Fibroblast of skin of scalp (primary cell): ENCODE measurements around the gene DHX34.
"Not testable (repeated sequence)": the region's sequence is repeated elsewhere in the genome, so short reads cannot be mapped to it uniquely, and the experiment has no call there.

Experiments
- DNase-seq: peaks from one replicate; pipeline ENCODE4 v3.0.0-alpha.2; 2013

DHX34 gene

DNA sequence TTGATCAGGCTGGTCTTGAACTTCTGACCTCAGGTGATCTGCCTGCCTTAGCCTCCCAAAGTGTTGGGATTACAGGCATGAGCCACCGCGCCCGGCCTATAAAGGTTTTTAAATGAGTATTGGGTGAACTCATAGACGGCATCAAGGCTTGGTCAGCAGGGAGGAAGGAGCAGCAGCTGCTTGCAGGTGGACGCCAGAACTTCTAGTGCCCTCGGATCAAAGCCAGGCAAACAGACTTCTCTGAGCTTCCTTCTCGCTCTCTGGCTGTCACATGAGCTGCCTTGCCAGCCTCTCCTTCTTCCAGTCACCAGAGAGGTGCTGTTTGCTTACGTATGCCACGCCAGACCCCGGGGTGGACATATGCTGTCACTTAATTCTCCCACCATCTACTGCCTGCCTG is 16.3 kb downstream of the DHX34 start:
- DNase-seq = not testable (repeated sequence)

DNA sequence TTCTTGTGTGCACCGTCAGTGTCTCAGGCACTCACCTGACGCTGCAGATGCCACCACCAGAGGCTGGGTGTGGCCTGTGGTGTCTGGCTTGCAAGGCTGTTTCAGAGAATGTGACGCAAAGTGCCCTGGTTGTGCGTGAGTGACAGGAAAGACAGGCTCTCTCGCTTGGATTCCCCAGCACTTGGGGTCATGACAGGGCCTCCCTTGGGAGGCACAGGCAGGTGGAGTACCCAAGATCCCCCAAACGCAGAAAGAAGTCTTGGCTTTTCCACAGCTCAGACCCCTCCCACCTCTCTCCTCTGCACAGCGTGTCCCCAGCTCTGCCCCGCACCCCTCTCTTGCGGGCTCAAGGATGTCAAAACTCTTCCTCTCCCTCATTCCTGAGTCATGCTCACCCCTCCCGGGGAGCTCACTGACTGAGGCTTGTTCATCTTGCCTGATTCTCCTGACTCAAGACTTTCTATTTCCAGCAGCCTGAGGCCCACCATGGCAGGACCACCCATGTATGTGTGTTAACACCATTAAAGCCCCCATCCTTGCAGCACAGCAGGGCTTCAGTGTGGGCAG is 21.0 kb downstream of the DHX34 start:
- peak; percentile 90 for DNase-seq

DNA sequence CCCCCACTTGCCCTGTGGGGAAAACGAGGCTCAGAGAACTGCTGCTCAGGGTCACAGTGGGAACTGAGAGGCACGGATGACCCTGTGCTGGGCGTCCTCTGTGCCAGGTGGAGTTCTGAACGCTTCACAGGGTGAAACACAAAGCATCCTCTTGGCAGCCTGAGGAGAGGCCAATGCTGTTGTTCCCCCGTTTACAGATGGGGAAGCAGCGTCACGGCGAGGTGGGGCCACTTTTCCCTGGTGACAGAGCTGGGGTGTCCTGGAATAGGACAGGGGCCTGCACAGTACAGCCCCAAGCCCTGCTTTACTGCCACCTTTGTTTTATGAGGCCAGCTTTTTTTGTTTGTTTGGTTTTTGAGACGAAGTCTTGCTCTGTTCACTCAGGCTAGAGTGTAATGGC is 22.1 kb downstream of the DHX34 start:
- no peak for DNase-seq

DNA sequence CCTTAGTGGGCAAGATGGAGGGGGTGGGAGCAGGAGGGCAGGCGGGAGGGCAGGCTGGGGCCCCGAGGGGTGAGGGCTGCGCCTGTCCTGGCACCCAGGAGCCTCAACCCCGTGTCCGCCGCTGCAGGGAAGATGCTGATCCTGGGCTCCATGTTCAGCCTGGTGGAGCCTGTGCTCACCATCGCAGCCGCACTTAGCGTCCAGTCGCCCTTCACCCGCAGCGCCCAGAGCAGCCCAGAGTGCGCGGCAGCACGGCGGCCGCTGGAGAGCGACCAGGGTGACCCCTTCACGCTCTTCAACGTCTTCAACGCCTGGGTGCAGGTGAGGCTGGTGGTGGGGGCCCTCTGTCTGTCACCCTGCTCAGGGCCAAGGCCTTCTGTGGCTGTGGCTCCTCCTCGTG is 23.5 kb downstream of the DHX34 start:
- DNase-seq = no peak

DNA sequence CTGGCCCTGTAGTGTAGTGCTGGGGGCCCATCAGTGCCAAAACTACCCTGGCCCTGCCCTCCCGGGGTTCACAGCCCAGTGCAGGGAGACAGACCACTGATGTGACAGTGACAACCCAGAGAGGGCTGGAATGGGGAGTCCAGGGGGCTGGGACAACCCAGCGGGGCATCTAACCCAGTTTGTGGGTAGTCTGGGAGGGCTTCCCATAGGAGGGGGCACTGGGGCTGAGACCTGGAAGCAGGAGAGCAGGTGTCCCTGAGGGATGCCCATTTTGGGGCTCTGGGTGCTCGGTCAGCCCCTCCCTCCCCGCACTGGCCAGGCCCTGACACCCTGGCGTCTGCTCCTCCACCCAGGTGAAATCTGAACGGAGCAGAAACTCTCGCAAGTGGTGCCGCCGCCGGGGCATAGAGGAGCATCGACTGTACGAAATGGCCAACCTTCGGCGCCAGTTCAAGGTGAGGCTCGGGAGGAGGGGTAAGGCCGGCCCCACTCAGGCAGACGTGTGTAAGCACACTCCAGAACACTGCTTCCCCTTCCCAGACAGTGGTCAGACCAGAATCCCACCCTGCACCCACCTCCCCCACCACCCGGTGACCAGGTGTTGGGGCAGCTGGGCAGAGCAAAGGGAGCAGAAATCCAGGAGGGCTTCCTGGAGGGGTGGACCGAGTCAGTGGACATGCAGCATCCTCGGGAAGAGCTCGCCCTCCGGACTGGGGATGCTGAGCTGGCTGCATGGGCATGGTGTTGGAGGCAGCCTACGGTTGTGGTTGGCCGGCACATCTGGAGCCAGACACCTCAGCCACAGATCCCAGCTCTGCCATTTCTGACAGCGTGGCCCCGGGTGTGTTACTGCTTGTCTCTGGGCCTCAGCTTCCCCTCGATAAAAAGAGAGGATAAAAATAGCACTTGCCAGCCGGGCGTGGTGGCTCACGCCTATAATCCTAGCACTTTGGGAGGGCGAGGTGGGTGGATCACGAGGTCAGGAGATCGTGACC is 24.4 kb downstream of the DHX34 start:
- no peak for DNase-seq

DNA sequence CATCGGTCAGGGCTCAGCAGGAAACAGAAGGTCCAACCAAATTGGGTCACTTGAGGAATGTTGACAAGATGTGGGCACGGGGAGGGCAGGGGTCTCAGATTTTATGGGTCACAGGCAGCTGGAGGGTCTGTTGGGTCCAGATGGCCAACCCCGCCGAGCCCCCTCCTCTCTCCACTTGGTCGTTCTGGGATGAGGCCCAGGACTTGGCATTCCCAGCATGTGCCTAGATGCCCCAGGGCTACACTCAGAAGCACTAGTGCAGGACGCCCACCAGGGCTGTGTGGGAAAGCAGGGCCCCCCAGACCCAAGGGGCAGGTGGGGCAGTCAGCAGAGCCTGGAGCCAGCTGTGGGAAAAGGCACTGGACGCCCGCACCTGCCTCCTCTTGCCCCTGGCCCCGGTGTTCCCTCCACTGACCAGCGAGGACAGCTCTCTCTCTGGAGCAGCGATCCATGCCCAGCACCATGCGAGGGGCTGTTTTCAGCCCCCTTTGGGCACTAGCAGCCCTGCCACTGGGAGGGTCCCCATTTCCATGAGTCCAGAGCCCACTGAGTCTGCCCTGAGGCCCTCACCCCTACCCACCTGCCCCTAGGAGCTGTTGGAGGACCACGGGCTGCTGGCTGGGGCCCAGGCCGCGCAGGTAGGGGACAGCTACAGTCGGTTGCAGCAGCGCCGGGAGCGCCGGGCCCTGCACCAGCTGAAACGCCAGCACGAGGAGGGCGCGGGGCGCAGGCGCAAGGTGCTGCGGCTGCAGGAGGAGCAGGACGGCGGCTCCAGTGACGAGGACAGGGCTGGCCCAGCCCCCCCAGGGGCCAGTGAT is 26.0 kb downstream of the DHX34 start:
- DNase-seq = no peak

DNA sequence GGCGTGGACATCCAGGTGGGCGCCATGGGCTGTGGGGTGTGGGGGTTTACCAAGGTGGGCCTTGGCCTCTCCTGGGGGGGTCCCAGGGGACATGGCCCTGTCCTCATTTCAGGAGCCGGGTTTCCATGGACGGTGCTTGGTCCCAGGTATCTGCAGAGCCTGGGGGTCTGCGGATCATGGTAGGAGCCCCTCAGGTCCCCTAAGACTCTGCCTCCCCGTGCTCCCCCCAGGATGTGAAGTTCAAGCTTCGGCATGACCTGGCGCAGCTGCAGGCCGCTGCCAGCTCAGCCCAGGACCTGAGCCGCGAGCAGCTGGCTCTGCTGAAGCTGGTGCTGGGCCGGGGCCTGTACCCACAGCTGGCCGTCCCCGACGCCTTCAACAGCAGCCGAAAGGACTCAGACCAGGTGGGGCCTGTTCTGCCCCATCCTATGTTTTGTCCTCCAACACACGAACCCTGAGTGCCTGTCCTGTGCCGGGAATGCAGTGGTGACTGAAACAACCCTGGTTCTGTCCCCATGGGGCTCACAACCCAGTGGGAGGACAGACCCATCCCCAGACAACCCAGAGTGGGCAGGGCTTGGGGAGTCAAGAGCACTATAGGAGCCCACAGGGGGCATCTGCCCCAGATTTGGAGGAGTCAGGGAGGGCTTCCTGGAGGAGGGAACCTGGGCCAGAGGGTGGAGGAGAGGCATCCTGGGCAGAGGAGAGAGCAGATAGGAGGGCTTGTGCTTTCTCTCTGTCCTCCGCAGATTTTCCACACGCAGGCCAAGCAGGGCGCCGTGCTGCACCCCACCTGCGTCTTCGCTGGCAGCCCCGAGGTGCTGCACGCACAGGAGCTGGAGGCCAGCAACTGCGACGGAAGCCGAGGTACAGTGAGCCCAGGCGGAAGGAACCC is 26.8 kb downstream of the DHX34 start:
- DNase-seq = no peak

DNA sequence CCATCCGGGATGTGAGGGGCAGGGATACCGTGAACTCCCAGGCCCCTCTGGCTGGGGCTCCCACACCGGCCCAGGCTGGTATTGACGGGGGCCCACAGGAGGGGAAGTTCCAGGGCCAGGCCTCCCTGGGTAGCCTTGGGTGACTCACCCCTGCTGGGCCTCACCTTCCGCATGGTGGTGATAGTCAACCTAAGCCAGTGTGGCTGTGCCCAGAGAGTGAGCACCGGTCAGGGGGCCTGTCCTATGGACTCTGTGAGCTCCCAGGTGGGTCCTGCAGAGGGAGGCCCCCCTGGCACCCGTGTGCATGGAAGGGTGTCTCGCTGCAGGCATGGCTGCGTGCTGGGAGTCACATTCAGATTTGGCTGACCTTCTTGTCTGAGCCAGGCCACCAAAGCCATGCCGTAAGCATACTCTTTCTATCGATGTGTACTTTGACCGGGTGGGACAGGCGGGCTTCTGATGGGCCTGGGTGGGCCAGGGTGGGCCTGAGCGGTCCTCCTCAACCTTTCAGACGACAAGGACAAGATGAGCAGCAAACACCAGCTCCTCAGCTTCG is 27.6 kb downstream of the DHX34 start:
- DNase-seq = no peak

DNA sequence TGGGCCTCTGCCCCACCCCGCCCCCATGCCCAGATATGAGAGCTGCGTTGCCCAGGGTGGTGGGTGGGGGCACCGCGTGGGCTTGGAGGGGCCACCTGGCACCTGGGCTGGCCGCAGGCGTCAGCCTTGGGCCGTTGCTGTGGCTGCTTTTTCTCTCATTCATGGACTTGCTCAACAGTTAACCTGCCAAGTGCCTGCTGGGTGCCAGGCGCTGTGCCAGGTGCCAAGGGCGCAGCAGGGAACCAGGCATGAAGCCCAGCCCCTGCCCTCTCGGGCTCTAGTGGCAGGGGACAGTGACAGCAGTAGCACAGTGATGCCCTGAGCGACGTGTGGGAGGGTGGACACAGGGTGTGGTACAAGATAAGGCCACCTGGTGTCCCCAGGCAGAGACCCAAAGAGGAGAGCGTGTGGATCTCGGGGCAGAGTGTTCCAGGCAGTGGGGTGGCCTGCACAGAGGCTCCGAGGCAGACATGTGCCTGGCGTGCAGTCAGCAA is 28.1 kb downstream of the DHX34 start:
- no peak for DNase-seq

DNA sequence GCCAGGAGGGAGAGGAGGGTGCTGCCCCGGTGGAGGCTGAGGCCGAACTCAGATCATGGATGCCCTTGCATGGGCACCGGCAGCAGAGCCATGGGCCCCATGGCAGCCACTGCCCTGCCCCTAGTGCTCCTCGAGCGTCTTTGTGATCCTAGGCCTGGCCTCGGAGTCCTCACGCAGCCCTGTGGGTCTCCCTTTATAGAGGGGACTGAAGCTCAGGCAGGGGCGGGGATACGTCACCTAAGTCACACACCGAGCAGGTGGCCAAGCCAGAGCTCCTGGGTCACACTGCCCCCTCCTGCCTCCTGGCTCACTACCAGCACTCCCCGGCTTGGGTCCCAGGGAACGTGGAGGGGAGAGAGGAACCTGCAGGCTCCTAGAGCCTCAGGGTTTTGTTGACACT is 28.7 kb downstream of the DHX34 start:
- no peak for DNase-seq

DNA sequence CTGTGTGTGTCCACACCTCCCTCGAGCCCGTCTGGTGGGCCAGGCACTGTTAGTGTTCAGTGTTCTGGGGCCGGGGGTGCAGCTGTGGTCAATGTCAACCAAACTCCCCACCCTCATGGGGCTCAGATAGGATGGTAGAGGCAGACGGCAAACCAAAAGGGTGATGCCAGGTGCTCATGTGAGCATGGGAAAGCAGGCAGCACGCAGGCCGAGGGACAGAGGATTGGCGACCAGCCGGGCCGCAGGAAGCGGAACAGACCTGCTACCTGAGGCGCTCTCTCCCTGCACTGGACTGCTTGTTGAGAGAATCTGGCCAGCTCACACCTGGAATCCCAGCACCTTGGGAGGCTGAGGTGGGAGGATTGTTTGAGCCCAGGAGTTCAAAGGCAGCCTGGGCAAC is 29.1 kb downstream of the DHX34 start:
- DNase-seq = no peak

DNA sequence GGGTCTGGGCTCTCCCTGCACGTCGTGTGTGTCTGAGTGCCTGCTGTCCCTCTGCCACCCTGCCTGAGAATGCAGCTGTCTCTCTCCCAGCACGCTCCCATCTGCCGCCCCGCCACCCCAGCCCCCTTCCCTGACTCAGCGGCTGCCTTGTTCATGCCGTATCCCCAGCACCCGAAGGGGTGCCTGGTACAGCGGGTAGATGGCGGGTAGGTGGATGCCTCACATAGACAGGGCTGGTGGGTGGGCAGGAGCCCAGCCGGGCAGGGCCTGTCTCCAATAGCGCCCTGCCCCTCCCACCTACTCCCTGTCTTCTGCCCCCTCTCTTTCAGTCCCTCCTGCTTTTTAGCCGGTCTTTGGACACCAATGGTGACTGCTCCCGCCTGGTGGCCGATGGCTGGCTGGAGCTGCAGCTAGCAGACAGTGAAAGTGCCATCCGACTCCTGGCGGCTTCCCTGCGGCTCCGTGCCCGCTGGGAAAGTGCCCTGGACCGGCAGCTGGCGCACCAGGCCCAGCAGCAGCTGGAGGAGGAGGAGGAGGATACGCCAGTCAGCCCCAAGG is 30.3 kb downstream of the DHX34 start:
- DNase-seq = no peak

DNA sequence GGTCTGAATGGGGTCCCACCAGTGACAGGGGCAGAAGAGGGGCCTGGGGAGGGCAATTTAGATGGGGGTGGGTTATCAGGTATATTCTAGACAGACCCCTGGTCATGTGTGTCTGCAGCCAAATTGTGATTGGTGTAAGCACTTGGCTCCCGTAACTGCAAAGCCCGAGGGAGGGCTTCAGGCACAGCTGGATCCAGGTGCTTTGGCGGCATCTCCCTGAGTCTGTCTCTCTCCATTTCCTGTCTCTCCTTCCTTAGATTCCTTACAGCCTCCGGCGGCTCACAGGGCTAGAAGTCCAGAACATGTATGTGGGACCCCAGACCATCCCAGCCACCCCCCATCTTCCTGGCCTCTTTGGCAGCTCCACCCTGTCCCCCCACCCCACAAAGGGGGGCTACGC is 31.4 kb downstream of the DHX34 start:
- no peak for DNase-seq

DNA sequence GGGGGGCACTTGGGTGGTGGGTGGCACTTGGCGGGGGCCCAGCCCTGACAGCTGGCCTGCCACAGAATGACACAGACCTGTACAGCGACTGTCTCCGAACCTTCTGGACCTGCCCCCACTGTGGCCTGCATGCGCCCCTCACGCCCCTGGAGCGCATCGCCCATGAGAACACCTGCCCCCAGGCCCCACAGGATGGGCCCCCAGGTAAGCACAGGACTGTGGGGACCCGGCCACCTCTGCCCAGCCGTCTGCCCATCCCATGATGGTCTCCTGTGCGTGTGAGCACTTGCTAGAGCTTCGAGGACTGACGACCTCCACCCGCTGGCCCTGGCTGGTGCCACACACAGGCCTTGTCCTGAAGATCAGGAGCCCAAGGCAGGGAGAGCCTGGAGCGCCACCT is 32.0 kb downstream of the DHX34 start:
- no peak for DNase-seq

DNA sequence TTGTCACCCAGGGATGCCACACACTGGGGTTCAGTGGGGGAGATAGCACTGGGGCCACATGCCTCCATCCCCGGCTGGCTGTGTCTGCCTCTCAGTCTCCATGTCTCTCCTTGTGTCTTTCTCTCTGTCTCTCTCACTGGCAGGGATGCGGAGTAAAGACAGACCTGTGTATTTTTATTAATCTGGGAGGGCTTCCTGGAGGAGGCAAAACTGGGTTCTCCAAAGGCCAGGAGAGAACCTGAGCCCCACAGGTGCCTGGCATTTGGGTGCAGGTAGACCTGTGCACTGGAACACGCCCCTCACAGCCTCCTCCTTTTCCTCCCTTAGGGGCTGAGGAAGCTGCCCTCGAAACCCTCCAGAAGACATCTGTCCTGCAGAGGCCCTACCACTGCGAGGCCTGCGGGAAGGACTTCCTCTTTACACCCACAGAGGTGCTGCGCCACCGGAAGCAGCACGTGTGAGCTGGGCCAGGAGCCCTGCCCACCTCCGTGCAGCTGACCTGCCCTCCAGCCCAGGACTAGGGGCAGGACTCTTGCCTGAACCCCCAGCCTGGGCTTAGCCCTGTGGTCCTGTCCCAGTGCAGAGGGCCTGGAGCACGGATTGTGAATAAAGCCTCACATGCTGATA is 32.7 kb downstream of the DHX34 start:
- DNase-seq = no peak

DNA sequence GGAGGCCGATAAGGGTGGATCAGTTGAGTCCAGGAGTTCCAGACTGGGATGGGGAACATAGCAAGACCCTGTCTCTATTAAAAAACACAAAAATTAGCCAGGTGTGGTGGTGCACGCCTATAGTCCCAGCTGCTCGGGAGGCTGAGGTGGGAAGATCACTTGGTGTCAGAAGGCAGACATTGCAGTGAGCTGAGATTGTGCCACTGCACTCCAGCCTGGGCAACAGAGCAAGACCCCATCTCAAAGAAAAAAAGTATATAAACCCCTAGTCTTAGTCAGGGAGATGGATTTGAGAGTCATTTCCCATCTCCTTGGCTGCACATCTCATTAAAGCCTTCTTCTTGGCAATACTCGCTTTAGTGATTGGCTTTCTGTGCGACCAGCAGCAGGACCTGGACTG is 34.8 kb downstream of the DHX34 start:
- DNase-seq = not testable (repeated sequence)

DNA sequence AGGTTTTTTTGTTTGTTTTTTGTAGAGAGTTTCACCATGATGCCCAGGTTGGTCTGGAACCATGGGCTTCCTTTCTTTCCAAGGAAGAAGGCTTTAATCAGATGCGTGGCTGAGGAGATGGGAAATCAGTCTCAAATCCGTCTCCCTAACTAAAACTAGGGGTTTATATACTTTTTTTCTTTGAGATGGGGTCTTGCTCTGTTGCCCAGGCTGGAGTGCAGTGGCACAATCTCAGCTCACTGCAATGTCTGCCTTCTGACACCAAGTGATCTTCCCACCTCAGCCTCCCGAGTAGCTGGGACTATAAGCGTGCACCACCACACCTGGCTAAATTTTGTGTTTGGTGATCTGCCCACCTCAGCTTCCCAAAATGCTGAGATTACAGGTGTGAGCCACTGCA is 35.4 kb downstream of the DHX34 start:
- not testable (repeated sequence) for DNase-seq

DNA sequence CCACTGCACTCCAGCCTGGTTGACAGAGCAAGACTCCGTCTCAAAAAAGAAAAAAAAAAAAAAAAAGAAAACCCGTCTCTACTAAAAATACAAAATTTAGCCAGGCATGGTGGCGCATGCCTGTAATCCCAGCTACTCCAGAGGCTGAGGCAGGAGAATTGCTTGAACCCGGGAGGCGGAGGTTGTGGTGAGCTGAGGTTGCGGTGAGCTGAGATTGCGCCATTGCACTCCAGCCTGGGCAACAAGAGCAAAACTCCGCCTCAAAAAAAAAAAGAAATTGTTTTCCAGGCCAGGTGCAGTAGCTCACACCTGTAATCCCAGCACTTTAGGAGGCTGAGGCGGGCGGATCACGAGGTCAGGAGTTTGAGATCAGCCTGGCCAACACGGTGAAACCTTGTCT is 37.5 kb downstream of the DHX34 start:
- not testable (repeated sequence) for DNase-seq

DNA sequence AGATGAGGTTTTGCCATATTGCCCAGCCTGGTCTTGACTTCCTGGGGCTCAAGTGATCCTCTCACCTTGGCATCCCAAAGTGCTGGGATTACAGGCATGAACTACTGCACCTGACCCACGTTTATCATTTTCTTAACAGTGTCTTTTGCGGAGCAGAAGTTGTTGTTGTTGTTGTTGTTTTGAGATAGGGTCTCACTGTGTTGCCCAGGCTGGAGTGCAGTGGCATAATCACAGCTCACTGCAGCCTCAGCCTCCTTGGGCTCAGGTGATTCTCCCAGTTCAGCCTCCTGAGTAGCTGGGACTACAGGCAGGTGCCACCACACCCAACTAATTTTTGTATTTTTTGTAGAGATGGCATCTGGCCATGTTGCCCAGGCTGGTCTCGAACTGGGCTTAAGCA is 38.5 kb downstream of the DHX34 start:
- DNase-seq = not testable (repeated sequence)

DNA sequence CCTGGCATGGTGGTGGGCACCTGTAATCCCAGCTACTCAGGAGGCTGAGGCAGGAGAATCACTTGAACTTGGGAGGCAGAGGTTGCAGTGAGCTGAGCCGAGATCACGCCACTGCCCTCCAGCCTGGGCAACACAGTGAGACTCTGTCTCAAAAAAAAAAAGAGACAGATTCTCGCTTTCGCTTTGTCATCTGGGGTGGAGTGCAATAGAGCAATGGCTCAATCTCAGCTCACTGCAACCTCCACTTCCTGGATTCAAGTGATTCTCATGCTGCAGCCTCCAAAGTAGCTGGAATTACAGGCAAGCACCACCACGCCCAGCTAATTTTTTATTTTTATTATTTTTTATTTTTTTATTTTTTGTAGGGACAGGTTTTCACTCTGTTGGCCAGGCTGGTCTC is 39.6 kb downstream of the DHX34 start:
- not testable (repeated sequence) for DNase-seq

DNA sequence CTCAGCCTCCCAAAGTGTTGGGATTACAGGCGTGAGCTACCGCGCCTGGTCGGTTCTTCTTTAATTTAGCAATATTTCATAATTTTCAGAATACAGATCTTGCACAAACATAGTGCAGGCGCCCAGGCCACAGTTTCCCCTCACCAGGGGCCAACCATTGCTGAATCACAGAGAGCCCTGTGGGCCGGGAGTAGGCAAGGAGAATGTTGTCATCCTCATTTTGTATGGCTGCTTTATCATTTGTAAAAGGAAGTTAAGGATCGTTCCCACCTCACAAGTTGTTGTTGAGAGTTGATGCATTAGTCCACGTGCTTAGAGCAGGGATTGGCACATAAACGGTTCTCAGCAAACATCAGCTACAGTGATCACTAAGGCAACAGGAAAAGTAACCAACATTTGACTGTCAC is 40.0 kb downstream of the DHX34 start:
- DNase-seq = no peak
